Measurements from ENCODE around the gene SIRT4. TPM values are rescaled to one million over a fixed set of nuclear protein-coding genes. Genes with fewer than 3 reads are reported as not detected.

The SIRT4 gene
- total RNA-seq, 2 donors from 2014 or later, result 2.8 to 5.8 TPM

DNA sequence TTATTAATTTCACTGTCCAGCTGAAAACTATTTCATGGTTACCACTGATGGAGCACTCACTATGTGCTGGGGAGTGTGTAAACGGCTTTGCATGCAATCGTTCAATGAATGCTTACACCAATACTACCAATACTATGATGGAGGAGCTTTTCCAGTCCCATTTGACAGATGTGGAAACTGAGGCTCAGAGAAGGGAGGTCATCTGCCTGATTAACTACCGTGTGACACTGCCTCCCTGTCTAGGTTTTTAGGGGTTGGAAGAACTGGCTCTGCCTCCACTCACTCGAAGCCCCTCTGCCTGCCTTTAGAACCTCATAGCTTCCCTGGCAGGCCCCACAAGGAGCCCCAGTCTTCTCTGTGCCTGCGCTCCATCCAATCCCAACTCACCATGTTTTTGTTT is 55.0 kb downstream of the SIRT4 start:
- DNase-seq (no peak), ATAC-seq (no peak)
- intact Hi-C loops (cut with DNase I), result loop anchor here in 1 of 2 donors (5.0 kb wide), 1 partner anchor 75 kb away; no protein-coding TSS in a partner anchor

- intact Hi-C loops (cut with DNase I), result loop anchor here in 1 of 2 donors (5.0 kb wide), 1 partner anchor 74 kb away; no protein-coding TSS in a partner anchor
Observed at GRCh38 chr12:120358412-120359100, 56.4 kb downstream of the SIRT4 start.

DNA sequence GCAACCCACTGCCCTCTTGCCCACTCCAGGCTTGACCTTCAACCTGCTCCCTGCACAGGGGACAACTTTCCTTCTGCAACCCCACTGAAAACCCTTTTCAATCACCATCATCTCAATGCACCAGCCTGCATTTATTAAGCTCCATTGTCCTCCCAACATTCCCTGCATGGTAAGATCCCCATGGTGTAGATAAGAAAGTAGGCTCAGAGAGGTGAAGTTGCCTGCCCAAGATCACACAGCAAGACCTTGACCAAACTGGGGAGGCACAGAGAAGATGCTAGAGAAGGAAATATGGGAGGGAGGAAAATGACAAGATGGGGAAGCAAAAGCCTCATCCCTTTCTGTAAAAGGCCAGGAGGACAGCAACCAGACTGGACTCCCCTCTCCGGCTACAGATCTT is 57.0 kb downstream of the SIRT4 start:
- intact Hi-C loops (cut with DNase I), result loop anchor here in 1 of 2 donors (5.0 kb wide), 1 partner anchor 73 kb away; no protein-coding TSS in a partner anchor
- ATAC-seq (no peak), DNase-seq (no peak)

More at GRCh38 chr12:120358412-120359100, 56.4 kb downstream of the SIRT4 start:
- ATAC-seq (no peak), DNase-seq (no peak)

GRCh38 chr12:120361506-120362208 is 59.5 kb downstream of the SIRT4 start:
- ATAC-seq (peak; percentile 66 to 81), DNase-seq (peak; percentile 71)
- intact Hi-C loops (cut with DNase I), result no loop called here

Other genes starting within 250 kb of the SIRT4 start
- gene RAB35, start 185.6 kb upstream of the SIRT4 start, total RNA-seq, result 10 to 100 TPM; 26.7 to 42.2 TPM
- 10 to 100 TPM; 36.1 to 51.9 TPM for gene GCN1, start 107.6 kb upstream of the SIRT4 start, total RNA-seq
- 1,000 to 10,000 TPM; 1,049 to 1,054 TPM for gene RPLP0, start 101.2 kb upstream of the SIRT4 start, total RNA-seq
- 10 to 100 TPM; 70.3 to 86.1 TPM for gene PXN, start 36.6 kb upstream of the SIRT4 start, total RNA-seq
- gene RNU4-2, start 10.4 kb upstream of the SIRT4 start, total RNA-seq, result over 10,000 TPM; 14,688 to 67,133 TPM
- gene RNU4-1, start 9.1 kb upstream of the SIRT4 start, total RNA-seq, result 1,000 to 10,000 TPM; 1,261 to 6,779 TPM
- gene PLA2G1B, start 25.5 kb downstream of the SIRT4 start, total RNA-seq, result not detected
- gene MSI1, start 66.8 kb downstream of the SIRT4 start, total RNA-seq, result 1 to 10 TPM; 6.2 to 7.8 TPM
- gene COX6A1, start 135.8 kb downstream of the SIRT4 start, total RNA-seq, result 100 to 1,000 TPM; 182 to 201 TPM
- 10 to 100 TPM; 13.6 to 15.3 TPM for gene TRIAP1, start 144.1 kb downstream of the SIRT4 start, total RNA-seq
- gene GATC, start 144.1 kb downstream of the SIRT4 start, total RNA-seq, result 10 to 100 TPM; 14.8 to 19.1 TPM
- 10 to 100 TPM; 50.4 to 68.6 TPM for gene SRSF9, start 167.4 kb downstream of the SIRT4 start, total RNA-seq
- 100 to 1,000 TPM; 156 to 237 TPM for gene DYNLL1, start 193.8 kb downstream of the SIRT4 start, total RNA-seq
- 10 to 100 TPM; 28.6 to 29.3 TPM for gene COQ5, start 226.8 kb downstream of the SIRT4 start, total RNA-seq
- gene RNF10, start 232.0 kb downstream of the SIRT4 start, total RNA-seq, result 100 to 1,000 TPM; 225 to 240 TPM